GM12892 (cell line): Measurements from ENCODE around the gene OSBPL10.

Experiments
- POLR2AphosphoS5 ChIP-seq: IDR thresholded peaks from 2 replicates; pipeline ENCODE4 v1.6.1; 2011; ENCODE audit warnings: low read depth, low read length, control low read depth
- TAF1 ChIP-seq: IDR thresholded peaks from 2 replicates; pipeline ENCODE4 v1.6.1; 2011; ENCODE audit warnings: low read depth, mild to moderate bottlenecking, control low read depth, low read length, borderline replicate concordance

DNA sequence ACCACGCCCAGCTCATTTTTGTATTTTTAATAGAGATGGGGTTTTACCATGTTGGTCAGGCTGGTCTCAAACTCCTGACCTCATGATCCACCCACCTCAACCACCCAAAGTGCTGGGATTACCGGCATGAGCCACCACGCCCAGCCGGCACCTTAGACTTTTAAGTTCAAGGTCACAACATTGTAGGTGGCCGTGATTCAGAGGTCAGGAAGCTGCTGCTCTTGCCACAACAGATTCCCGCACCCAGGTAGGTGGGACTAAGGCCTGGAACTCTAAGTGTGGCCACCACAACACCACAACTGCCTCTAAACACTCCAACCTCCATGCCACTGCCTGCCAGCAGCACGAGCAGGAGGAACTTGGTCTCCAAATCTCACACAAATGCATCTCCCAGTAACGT, 251.5 kb downstream of the OSBPL10 start:
- TF ChIP-seq POLR2AphosphoS5 (no peak), TAF1 (no peak)
